T-helper 1 cell (primary cell): ENCODE data around the gene NUS1.
"Not testable (repeated sequence)": the region's sequence is repeated elsewhere in the genome, so short reads cannot be mapped to it uniquely, and the experiment has no call there.

Experiments
- DNase-seq, 5 donors: peaks; one replicate each; pipeline ENCODE4 v3.0.0-alpha.2; 2012 to 2020

The NUS1 gene

GRCh38 chr6:117718895-117719294 lies 43.6 kb downstream of the NUS1 start:
- no peak for DNase-seq

DNA sequence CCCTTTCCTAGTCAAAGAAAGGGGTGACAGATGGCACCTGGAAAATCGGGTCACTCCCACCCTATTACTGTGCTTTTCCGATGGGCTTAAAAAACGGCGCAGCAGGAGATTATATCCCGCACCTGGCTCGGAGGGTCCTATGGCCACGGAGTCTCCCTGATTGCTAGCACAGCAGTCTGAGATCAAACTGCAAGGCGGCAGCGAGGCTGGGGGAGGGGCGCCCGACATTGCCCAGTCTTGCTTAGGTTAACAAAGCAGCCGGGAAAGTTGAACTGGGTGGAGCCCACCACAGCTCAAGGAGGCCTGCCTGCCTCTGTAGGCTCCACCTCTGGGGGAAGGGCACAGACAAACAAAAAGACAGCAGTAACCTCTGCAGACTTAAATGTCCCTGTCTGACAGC lies 46.3 kb downstream of the NUS1 start:
- not testable (repeated sequence) for DNase-seq

GRCh38 chr6:117728626-117729025 lies 53.4 kb downstream of the NUS1 start:
- no peak for DNase-seq

DNA sequence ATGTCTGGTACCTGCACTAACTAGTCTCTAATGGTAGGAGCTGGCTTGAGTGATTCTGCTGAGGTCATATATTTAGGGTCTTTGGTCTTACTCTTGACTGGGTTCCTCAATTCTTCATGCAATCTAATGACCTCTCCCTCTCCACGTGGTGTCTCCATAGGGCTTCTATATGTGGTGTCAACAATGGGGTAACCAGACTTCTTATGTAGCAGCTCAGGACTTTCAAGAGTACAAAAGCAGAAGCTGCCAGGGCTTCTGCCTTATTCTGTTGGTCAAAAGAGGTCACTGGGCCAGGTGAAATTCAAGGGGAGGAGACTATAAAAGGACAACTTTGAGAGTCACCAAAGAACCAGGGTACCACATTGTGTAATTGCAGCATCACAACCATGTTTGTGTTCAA lies 54.3 kb downstream of the NUS1 start:
- no peak for DNase-seq

- DNase-seq = no peak
Observed at GRCh38 chr6:117733341-117733740, 58.1 kb downstream of the NUS1 start.

GRCh38 chr6:117739869-117740268 lies 64.6 kb downstream of the NUS1 start:
- no peak for DNase-seq

- DNase-seq = no peak
Observed at GRCh38 chr6:117740605-117741004, 65.3 kb downstream of the NUS1 start.

GRCh38 chr6:117750675-117751074 lies 75.4 kb downstream of the NUS1 start:
- DNase-seq = not testable (repeated sequence)
